ENCODE measurements around the gene IL1F10. TPM values are rescaled to one million over a fixed set of nuclear protein-coding genes. Genes with fewer than 3 reads are reported as not detected.

Gene IL1F10
- total and polyA plus RNA-seq, 2 of the 8 experiments (the other 6 are each of a cell fraction or from before 2014, with no cell fraction given) = not detected

GRCh38 chr2:113068249-113068648 is 479 bp downstream of the IL1F10 start (continued):
- TF ChIP-seq SUZ12 (IDR thresholded peaks at IDR 0.05; ENCODE audit: low read length) = no peak
- no peak for TF ChIP-seq SP1 (IDR thresholded peaks at IDR 0.05; ENCODE audit: low read depth, low read length)
- TF ChIP-seq TCF12 (IDR thresholded peaks at IDR 0.05; ENCODE audit: low read depth, low read length) = no peak
- TF ChIP-seq BCL11A (IDR thresholded peaks at IDR 0.05; ENCODE audit: low read depth in 2 of 2, low read length in 2 of 2) = no peak
- no peak for TF ChIP-seq EZH2 (IDR thresholded peaks at IDR 0.05; ENCODE audit: low read depth, low read length, severe bottlenecking)
